RWPE2 (cell line): ENCODE results near the gene SETX.
"Not testable (repeated sequence)": the region's sequence is repeated elsewhere in the genome, so short reads cannot be mapped to it uniquely, and the experiment has no call there.

Experiments
- ATAC-seq: fragments of 200-7000 bp; cut with Tn5 transposase; 3 replicates; pipeline ENCODE4 v1.9.1; 2021; ENCODE audit warnings: low read depth
- DNase-seq: peaks from one replicate; pipeline ENCODE4 v3.0.0-alpha.2; 2020; ENCODE audit warnings: low spot score
- H3K27ac ChIP-seq: fragments of 450-650 bp; 2 replicates; pipeline ENCODE4 v1.5.1; 2017; ENCODE audit warnings: mild to moderate bottlenecking; ENCODE audit not compliant: poor library complexity, severe bottlenecking
- H3K27me3 ChIP-seq: fragments of 250-450 bp; sonication (Bioruptor Pico); 2 replicates; pipeline ENCODE4 v1.5.1; 2021; ENCODE audit warnings: mild to moderate bottlenecking, moderate library complexity; ENCODE audit not compliant: insufficient read depth, poor library complexity, severe bottlenecking
- H3K36me3 ChIP-seq: fragments of 250-450 bp; sonication (Bioruptor Pico); 2 replicates; pipeline ENCODE4 v1.5.1; 2020; ENCODE audit warnings: low read depth, mild to moderate bottlenecking, moderate library complexity
- H3K4me1 ChIP-seq: fragments of 250-450 bp; sonication (Bioruptor Pico); 2 replicates; pipeline ENCODE4 v1.5.1; 2021; ENCODE audit warnings: mild to moderate bottlenecking, moderate library complexity; ENCODE audit not compliant: insufficient read depth, poor library complexity, severe bottlenecking
- H3K4me3 ChIP-seq: fragments of 250-450 bp; sonication (Bioruptor Pico); 2 replicates; pipeline ENCODE4 v1.5.1; 2021; ENCODE audit warnings: mild to moderate bottlenecking, moderate library complexity; ENCODE audit not compliant: severe bottlenecking
- H3K9me3 ChIP-seq: fragments of 250-450 bp; sonication (Bioruptor Pico); 2 replicates; pipeline ENCODE4 v1.5.1; 2021; ENCODE audit warnings: mild to moderate bottlenecking, moderate library complexity; ENCODE audit not compliant: severe bottlenecking
- TF ChIP-seq, protein P1 (sequence below): fragments of 450-650 bp; IDR thresholded peaks from one replicate; pipeline ENCODE4 v1.5.1; 2017; ENCODE audit warnings: mild to moderate bottlenecking, moderate library complexity; ENCODE audit not compliant: poor library complexity, severe bottlenecking

Gene SETX

DNA sequence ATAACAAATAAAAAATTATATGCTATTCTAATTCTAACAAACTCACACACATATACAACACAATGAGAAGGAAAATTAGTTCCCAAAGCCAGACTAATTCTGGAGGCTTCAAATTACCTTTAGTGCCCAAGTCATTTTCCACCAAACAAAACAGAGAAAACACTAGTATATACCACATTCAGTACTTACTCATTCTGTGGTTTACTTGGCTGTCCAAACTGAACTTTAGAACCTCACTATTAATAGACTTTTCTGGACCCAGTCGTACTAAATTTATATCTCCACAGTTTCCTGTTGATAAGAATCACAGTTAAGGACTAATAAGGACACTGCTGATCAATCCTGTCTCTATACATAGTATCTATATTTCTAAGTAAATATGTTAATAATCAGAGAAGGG is 66.4 kb downstream of the SETX start:
- peaks cover 91% of the 10 kb centered on the region for H3K36me3 ChIP-seq
- DNase-seq (no peak), ATAC-seq (no peak)
- H3K9me3 ChIP-seq: no peaks in the 10 kb centered on the region
- H3K4me3 ChIP-seq: no peak overlapping the region
- H3K27me3 ChIP-seq: no peaks in the 10 kb centered on the region
- H3K27ac ChIP-seq: no peak overlapping the region
- no peaks in the 10 kb centered on the region for H3K4me1 ChIP-seq
- TF ChIP-seq, protein P1, sequence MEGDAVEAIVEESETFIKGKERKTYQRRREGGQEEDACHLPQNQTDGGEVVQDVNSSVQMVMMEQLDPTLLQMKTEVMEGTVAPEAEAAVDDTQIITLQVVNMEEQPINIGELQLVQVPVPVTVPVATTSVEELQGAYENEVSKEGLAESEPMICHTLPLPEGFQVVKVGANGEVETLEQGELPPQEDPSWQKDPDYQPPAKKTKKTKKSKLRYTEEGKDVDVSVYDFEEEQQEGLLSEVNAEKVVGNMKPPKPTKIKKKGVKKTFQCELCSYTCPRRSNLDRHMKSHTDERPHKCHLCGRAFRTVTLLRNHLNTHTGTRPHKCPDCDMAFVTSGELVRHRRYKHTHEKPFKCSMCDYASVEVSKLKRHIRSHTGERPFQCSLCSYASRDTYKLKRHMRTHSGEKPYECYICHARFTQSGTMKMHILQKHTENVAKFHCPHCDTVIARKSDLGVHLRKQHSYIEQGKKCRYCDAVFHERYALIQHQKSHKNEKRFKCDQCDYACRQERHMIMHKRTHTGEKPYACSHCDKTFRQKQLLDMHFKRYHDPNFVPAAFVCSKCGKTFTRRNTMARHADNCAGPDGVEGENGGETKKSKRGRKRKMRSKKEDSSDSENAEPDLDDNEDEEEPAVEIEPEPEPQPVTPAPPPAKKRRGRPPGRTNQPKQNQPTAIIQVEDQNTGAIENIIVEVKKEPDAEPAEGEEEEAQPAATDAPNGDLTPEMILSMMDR: no peak

DNA sequence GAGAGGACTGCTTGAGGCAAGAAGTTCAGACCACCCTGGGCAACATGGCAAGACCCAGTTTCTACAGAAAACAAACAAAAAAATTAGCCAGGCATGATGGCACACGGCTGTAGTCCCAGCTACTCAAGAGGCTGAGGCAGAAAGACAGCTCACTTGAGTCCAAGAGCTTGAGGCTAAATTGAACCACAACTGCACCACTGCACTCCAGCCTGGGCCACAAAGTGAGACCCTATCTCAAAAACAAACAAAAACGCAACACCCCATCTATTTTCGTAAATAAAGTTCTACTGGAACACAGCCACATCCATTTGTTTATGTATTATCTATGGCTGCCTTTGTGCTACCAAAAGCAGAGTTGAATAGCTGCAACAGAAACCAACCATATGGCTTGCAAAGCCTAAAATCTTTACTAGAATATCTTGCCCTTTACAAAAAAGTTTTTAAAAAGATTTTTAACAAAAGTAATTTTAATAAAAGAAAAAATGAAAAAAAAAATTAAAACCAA is 67.5 kb downstream of the SETX start:
- TF ChIP-seq, protein P1: no peak

DNA sequence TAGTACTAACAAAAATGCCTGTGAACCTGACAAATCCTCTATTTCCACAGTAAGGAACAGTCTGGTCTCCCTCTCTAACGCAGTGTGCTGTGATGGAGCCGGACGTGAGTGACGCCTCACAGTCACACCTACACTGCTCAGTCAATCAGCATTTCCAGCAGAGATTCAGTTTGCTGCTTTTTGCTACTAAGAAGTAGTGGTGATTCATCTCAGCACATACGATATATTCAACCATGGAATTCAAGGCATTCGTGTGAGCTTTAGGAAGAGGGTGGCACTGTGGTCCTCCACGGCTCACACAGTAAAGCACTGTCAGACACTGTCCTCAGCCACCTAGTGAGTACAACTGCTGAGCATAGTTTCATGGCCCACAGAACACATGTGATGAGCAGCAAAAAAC is 70.9 kb downstream of the SETX start:
- DNase-seq (no peak), ATAC-seq (no peak)
- H3K27ac ChIP-seq: no peak overlapping the region
- no peak overlapping the region for H3K4me3 ChIP-seq
- no peaks in the 10 kb centered on the region for H3K9me3 ChIP-seq
- no peaks in the 10 kb centered on the region for H3K4me1 ChIP-seq
- TF ChIP-seq, protein P1: no peak
- H3K36me3 ChIP-seq: peaks cover 94% of the 10 kb centered on the region
- no peaks in the 10 kb centered on the region for H3K27me3 ChIP-seq

More for the DNA sequence above, 67.5 kb downstream of the SETX start:
- H3K36me3 ChIP-seq: peaks cover 92% of the 10 kb centered on the region
- no peak overlapping the region for H3K27ac ChIP-seq
- H3K27me3 ChIP-seq: no peaks in the 10 kb centered on the region
- no peaks in the 10 kb centered on the region for H3K4me1 ChIP-seq
- ATAC-seq (no peak), DNase-seq (no peak)
- H3K4me3 ChIP-seq: no peak overlapping the region
- H3K9me3 ChIP-seq: no peaks in the 10 kb centered on the region

DNA sequence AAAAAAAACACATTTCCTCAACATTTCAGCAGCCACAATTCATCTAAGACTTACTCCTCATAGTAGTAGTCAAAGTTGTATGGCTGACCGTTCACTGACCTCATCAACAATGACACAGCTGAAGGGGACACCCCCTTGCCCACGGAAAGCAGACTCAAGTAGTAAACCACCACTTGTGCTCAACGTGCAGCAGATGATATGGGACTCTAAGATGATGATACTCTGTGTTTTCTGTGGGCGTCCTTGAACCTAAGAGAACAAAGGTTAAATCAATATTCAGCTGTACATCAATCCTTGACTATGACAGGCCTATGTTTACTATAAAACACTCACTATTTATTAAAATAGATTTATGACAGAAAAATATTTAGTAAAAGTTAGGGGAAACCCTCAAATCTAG is 71.6 kb downstream of the SETX start:
- Histone ChIP-seq H3K27ac (no peak overlapping the region), H3K4me3 (no peak overlapping the region), H3K9me3 (no peaks in the 10 kb centered on the region), H3K36me3 (peaks cover 94% of the 10 kb centered on the region), H3K4me1 (no peaks in the 10 kb centered on the region), H3K27me3 (no peaks in the 10 kb centered on the region)
- no peak for DNase-seq
- no peak for ATAC-seq
- TF ChIP-seq, protein P1: no peak

DNA sequence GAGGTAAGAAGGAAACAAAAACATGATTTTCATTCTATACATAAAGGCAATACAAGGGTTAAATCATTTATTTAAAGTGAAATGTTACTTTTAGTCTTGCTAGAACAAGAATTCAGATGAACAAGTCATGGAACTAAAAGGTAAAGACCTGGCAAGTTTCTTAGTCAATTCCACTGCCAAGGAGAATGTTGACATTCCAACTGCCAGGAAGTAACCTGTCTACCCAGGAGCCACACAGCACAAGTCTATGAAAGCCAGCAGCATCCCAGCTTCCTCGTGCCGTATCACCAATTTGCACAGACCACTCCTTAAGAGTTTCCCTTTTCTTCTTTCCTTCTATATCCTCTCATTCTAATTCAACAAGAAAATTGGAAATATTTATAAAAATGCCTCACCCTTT is 79.9 kb downstream of the SETX start:
- no peaks in the 10 kb centered on the region for H3K27me3 ChIP-seq
- TF ChIP-seq, protein P1: no peak
- peaks cover 97% of the 10 kb centered on the region for H3K36me3 ChIP-seq
- ATAC-seq: no peak
- no peak overlapping the region for H3K27ac ChIP-seq
- no peak overlapping the region for H3K4me3 ChIP-seq
- H3K4me1 ChIP-seq: no peaks in the 10 kb centered on the region
- H3K9me3 ChIP-seq: no peaks in the 10 kb centered on the region
- no peak for DNase-seq

DNA sequence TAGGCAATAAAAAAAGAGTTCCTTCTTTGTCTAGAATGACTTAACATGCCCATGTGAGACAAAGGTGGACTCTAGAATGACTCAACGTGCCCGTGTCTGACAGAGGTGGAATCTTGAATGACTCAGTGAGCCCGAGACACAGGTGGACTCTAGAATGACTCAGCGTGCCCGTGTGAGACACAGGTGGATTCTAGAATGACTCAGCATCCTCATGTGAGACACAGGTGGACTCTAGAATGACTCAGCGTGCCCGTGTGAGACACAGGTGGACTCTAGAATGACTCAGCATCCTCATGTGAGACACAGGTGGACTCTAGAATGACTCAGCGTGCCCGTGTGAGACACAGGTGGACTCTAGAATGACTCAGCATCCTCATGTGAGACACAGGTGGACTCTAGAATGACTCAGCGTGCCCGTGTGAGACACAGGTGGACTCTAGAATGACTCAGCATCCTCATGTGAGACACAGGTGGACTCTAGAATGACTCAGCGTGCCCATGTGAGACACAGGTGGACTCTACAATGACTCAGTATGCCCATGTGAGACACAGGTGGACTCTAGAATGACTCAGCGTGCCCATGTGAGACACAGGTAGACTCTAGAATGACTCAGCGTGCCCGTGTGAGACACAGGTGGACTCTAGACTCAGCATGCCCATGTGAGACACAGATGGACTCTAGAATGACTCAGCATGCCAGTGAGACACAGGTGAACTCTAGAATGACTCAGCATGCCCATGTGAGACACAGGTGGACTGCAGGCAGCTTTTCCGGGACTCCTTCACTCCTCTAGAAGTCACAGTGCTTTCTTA is 84.9 kb downstream of the SETX start:
- not testable (repeated sequence) for DNase-seq, ATAC-seq, H3K4me1 ChIP-seq, H3K9me3 ChIP-seq, H3K4me3 ChIP-seq, H3K27me3 ChIP-seq
- H3K36me3 ChIP-seq: peaks cover 95% of the 10 kb centered on the region
- H3K27ac ChIP-seq: peak overlapping the region; percentile 62
